ENCODE data around the gene RELL1. TPM values are rescaled to one million over a fixed set of nuclear protein-coding genes. Genes with fewer than 3 reads are reported as not detected.

The RELL1 gene
- total RNA-seq, 1 donor from 2014 or later: 21.0 TPM

GRCh38 chr4:37595875-37596680, 90.1 kb downstream of the RELL1 start:
- no peaks in the 10 kb centered on the region for H3K9me3 Mint-ChIP-seq
- no peaks in the 10 kb centered on the region for H3K36me3 Mint-ChIP-seq (ENCODE audit: low read depth)
- no peak overlapping the region for H3K4me3 Mint-ChIP-seq
- intact Hi-C loops (cut with micrococcal nuclease): no loop called here
- no peak overlapping the region for H3K27ac Mint-ChIP-seq
- no peak for DNase-seq (ENCODE audit: low spot score)
- peaks cover 3% of the 10 kb centered on the region for H3K27me3 Mint-ChIP-seq (ENCODE audit: insufficient read depth)
- peaks cover 16% of the 10 kb centered on the region for H3K4me1 Mint-ChIP-seq (ENCODE audit: low read depth)

- Mint-ChIP-seq H3K27ac (no peak overlapping the region), H3K4me1 (ENCODE audit: low read depth) (peaks cover 8% of the 10 kb centered on the region), H3K4me3 (no peak overlapping the region), H3K9me3 (no peaks in the 10 kb centered on the region), H3K27me3 (ENCODE audit: insufficient read depth) (peaks cover 3% of the 10 kb centered on the region), H3K36me3 (ENCODE audit: low read depth) (no peaks in the 10 kb centered on the region)
- no peak for DNase-seq (ENCODE audit: low spot score)
- intact Hi-C loops (cut with micrococcal nuclease): no loop called here
Observed at GRCh38 chr4:37594099-37594498, 92.1 kb downstream of the RELL1 start.

- Mint-ChIP-seq H3K27me3 (ENCODE audit: insufficient read depth) (peaks cover 3% of the 10 kb centered on the region), H3K4me1 (ENCODE audit: low read depth) (no peaks in the 10 kb centered on the region), H3K9me3 (no peaks in the 10 kb centered on the region), H3K27ac (no peak overlapping the region), H3K4me3 (no peak overlapping the region), H3K36me3 (ENCODE audit: low read depth) (no peaks in the 10 kb centered on the region)
- no peak for DNase-seq (ENCODE audit: low spot score)
- intact Hi-C loops (cut with micrococcal nuclease): no loop called here
Observed at GRCh38 chr4:37591349-37591748, 94.8 kb downstream of the RELL1 start.

- Mint-ChIP-seq H3K27ac (no peak overlapping the region), H3K36me3 (ENCODE audit: low read depth) (no peaks in the 10 kb centered on the region), H3K9me3 (no peaks in the 10 kb centered on the region), H3K27me3 (ENCODE audit: insufficient read depth) (no peaks in the 10 kb centered on the region), H3K4me1 (ENCODE audit: low read depth) (no peaks in the 10 kb centered on the region), H3K4me3 (no peak overlapping the region)
- no peak for DNase-seq (ENCODE audit: low spot score)
- intact Hi-C loops (cut with micrococcal nuclease): no loop called here
Observed at GRCh38 chr4:37590016-37590415, 96.2 kb downstream of the RELL1 start.

GRCh38 chr4:37588150-37588549, 98.0 kb downstream of the RELL1 start:
- intact Hi-C loops (cut with micrococcal nuclease): no loop called here
- no peak for DNase-seq (ENCODE audit: low spot score)
- no peak overlapping the region for H3K4me3 Mint-ChIP-seq
- no peaks in the 10 kb centered on the region for H3K9me3 Mint-ChIP-seq
- H3K27ac Mint-ChIP-seq: no peak overlapping the region
- peaks cover 7% of the 10 kb centered on the region for H3K4me1 Mint-ChIP-seq (ENCODE audit: low read depth)
- peaks cover 9% of the 10 kb centered on the region for H3K27me3 Mint-ChIP-seq (ENCODE audit: insufficient read depth)
- H3K36me3 Mint-ChIP-seq (ENCODE audit: low read depth): no peaks in the 10 kb centered on the region

- no peak overlapping the region for H3K4me3 Mint-ChIP-seq
- peaks cover 8% of the 10 kb centered on the region for H3K9me3 Mint-ChIP-seq
Observed at GRCh38 chr4:37586194-37586593, 100.0 kb downstream of the RELL1 start.

GRCh38 chr4:37584493-37585060, 101.6 kb downstream of the RELL1 start:
- Mint-ChIP-seq H3K9me3 (peaks cover 21% of the 10 kb centered on the region), H3K4me1 (ENCODE audit: low read depth) (peaks cover 7% of the 10 kb centered on the region), H3K27me3 (ENCODE audit: insufficient read depth) (peaks cover 12% of the 10 kb centered on the region), H3K36me3 (ENCODE audit: low read depth) (no peaks in the 10 kb centered on the region), H3K4me3 (no peak overlapping the region), H3K27ac (no peak overlapping the region)
- no peak for DNase-seq (ENCODE audit: low spot score)
- intact Hi-C loops (cut with micrococcal nuclease): no loop called here

More at GRCh38 chr4:37586194-37586593, 100.0 kb downstream of the RELL1 start:
- Mint-ChIP-seq H3K4me1 (ENCODE audit: low read depth) (peaks cover 7% of the 10 kb centered on the region), H3K27me3 (ENCODE audit: insufficient read depth) (peaks cover 12% of the 10 kb centered on the region), H3K27ac (no peak overlapping the region), H3K36me3 (ENCODE audit: low read depth) (no peaks in the 10 kb centered on the region)
- intact Hi-C loops (cut with micrococcal nuclease): no loop called here
- DNase-seq (ENCODE audit: low spot score): no peak

GRCh38 chr4:37584071-37584470, 102.1 kb downstream of the RELL1 start:
- intact Hi-C loops (cut with micrococcal nuclease): no loop called here
- H3K9me3 Mint-ChIP-seq: peaks cover 26% of the 10 kb centered on the region
- peaks cover 12% of the 10 kb centered on the region for H3K27me3 Mint-ChIP-seq (ENCODE audit: insufficient read depth)
- no peak for DNase-seq (ENCODE audit: low spot score)
- H3K36me3 Mint-ChIP-seq (ENCODE audit: low read depth): no peaks in the 10 kb centered on the region
- H3K27ac Mint-ChIP-seq: no peak overlapping the region
- H3K4me1 Mint-ChIP-seq (ENCODE audit: low read depth): peaks cover 7% of the 10 kb centered on the region
- no peak overlapping the region for H3K4me3 Mint-ChIP-seq

- Mint-ChIP-seq H3K4me1 (ENCODE audit: low read depth) (no peaks in the 10 kb centered on the region), H3K27me3 (ENCODE audit: insufficient read depth) (peaks cover 8% of the 10 kb centered on the region), H3K9me3 (peaks cover 23% of the 10 kb centered on the region), H3K27ac (no peak overlapping the region), H3K4me3 (no peak overlapping the region), H3K36me3 (ENCODE audit: low read depth) (no peaks in the 10 kb centered on the region)
- intact Hi-C loops (cut with micrococcal nuclease): no loop called here
- DNase-seq (ENCODE audit: low spot score): no peak
Observed at GRCh38 chr4:37573566-37573965, 112.6 kb downstream of the RELL1 start.

GRCh38 chr4:37568489-37568888, 117.7 kb downstream of the RELL1 start:
- H3K27me3 Mint-ChIP-seq (ENCODE audit: insufficient read depth): no peaks in the 10 kb centered on the region
- no peak overlapping the region for H3K27ac Mint-ChIP-seq
- DNase-seq (ENCODE audit: low spot score): no peak
- H3K9me3 Mint-ChIP-seq: no peaks in the 10 kb centered on the region
- H3K36me3 Mint-ChIP-seq (ENCODE audit: low read depth): no peaks in the 10 kb centered on the region
- intact Hi-C loops (cut with micrococcal nuclease): no loop called here
- H3K4me3 Mint-ChIP-seq: no peak overlapping the region
- no peaks in the 10 kb centered on the region for H3K4me1 Mint-ChIP-seq (ENCODE audit: low read depth)

GRCh38 chr4:37567836-37568235, 118.3 kb downstream of the RELL1 start:
- Mint-ChIP-seq H3K27me3 (ENCODE audit: insufficient read depth) (peaks cover 4% of the 10 kb centered on the region), H3K4me1 (ENCODE audit: low read depth) (no peaks in the 10 kb centered on the region), H3K4me3 (no peak overlapping the region), H3K36me3 (ENCODE audit: low read depth) (no peaks in the 10 kb centered on the region), H3K27ac (no peak overlapping the region), H3K9me3 (no peaks in the 10 kb centered on the region)
- no peak for DNase-seq (ENCODE audit: low spot score)
- intact Hi-C loops (cut with micrococcal nuclease): no loop called here

- no peaks in the 10 kb centered on the region for H3K36me3 Mint-ChIP-seq (ENCODE audit: low read depth)
- H3K9me3 Mint-ChIP-seq: no peaks in the 10 kb centered on the region
- H3K27ac Mint-ChIP-seq: no peak overlapping the region
- DNase-seq (ENCODE audit: low spot score): no peak
- peaks cover 4% of the 10 kb centered on the region for H3K27me3 Mint-ChIP-seq (ENCODE audit: insufficient read depth)
- H3K4me1 Mint-ChIP-seq (ENCODE audit: low read depth): no peaks in the 10 kb centered on the region
- intact Hi-C loops (cut with micrococcal nuclease): no loop called here
- no peak overlapping the region for H3K4me3 Mint-ChIP-seq
Observed at GRCh38 chr4:37562592-37562991, 123.6 kb downstream of the RELL1 start.

GRCh38 chr4:37561803-37562207, 124.4 kb downstream of the RELL1 start:
- intact Hi-C loops (cut with micrococcal nuclease): no loop called here
- H3K9me3 Mint-ChIP-seq: no peaks in the 10 kb centered on the region
- no peaks in the 10 kb centered on the region for H3K36me3 Mint-ChIP-seq (ENCODE audit: low read depth)
- no peak for DNase-seq (ENCODE audit: low spot score)
- H3K4me3 Mint-ChIP-seq: no peak overlapping the region
- no peak overlapping the region for H3K27ac Mint-ChIP-seq
- no peaks in the 10 kb centered on the region for H3K4me1 Mint-ChIP-seq (ENCODE audit: low read depth)
- H3K27me3 Mint-ChIP-seq (ENCODE audit: insufficient read depth): peaks cover 4% of the 10 kb centered on the region
